Esophagus squamous epithelium (tissue), 4 donors: ENCODE data around the gene TP53I11.

Experiments used
- CTCF ChIP-seq, 6 experiments: fragments of 450-650 bp in 4 of 6; fragments of 200-600 bp in 2 of 6; sonication (generic) in 2 of 6; IDR thresholded peaks; one replicate each; pipeline ENCODE4 v1.5.1; 2016 to 2019; ENCODE audit warnings: antibody characterized with exemption in 6 of 6, mild to moderate bottlenecking in 4 of 6, moderate library complexity in 4 of 6
- POLR2A ChIP-seq, 4 donors: fragments of 450-650 bp; IDR thresholded peaks; one replicate each; pipeline ENCODE4 v1.6.1; 2017; ENCODE audit warnings: antibody characterized with exemption in 4 of 4, mild to moderate bottlenecking in 4 of 4, moderate library complexity in 3 of 4

- TF ChIP-seq CTCF (IDR thresholded peaks at IDR 0.05) (no peak), POLR2A (IDR thresholded peaks at IDR 0.05) (no peak)
Observed at GRCh38 chr11:44943118-44943517, 7.6 kb downstream of the TP53I11 start.
